ENCODE measurements around the gene DIAPH3.
A peak's percentile ranks its signal among the peaks of the same experiment; 100 is the strongest.

DIAPH3 gene

GRCh38 chr13:59715611-59716010, 448.1 kb downstream of the DIAPH3 start:
- DNase-seq (ENCODE audit: low read depth) = no peak

DNA sequence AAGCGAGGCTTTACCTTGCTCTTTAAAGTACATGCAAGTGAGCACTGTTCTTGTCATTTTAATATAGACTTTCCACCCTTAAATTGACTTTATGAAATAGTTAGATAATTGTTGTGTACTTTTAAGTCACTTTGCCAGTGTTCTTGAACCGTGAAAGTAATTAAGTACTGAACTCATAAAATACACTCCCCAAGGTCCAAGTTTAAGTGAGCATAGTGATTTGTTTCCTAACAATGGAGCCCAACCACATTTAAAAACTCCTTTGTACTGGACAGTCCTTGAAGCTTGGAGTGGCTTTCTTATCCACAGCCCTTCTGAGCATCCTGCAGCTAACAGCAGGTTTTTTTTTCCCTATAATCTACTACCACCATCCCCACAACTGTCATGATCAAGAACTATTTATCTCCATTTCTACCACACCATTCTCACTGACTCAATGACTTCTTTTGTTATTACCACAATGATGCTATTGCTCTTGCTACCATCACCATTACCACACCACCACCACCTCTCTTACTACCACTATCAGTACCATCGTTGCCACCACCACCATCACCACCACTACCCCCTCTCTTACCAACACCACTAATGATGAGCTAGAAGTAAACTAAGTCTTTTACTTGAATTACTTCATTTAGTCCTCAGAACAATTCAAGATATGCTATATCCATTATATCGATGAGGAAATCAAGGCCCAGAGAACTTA, 452.6 kb downstream of the DIAPH3 start:
- DNase-seq (ENCODE audit: low read depth) = peak; percentile 12

DNA sequence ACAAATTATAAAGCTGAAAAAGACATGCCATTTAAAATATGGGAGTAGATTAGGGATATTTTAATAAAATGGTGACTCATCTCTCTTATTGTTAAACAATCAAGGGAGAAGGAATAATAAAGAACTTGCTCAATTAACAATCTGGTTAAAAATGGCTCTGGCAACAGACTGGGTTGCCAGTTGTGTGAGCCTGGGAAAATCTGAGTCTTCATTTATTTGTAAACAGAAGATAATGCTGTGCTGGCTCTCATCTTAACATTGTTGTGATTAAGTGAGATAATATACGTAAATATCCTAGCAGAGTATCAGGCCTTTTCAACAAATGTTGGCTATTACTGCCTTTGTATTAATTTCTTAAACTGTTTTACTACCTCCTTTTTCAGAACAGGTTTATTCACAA, 453.3 kb downstream of the DIAPH3 start:
- no peak for DNase-seq (ENCODE audit: low read depth)

DNA sequence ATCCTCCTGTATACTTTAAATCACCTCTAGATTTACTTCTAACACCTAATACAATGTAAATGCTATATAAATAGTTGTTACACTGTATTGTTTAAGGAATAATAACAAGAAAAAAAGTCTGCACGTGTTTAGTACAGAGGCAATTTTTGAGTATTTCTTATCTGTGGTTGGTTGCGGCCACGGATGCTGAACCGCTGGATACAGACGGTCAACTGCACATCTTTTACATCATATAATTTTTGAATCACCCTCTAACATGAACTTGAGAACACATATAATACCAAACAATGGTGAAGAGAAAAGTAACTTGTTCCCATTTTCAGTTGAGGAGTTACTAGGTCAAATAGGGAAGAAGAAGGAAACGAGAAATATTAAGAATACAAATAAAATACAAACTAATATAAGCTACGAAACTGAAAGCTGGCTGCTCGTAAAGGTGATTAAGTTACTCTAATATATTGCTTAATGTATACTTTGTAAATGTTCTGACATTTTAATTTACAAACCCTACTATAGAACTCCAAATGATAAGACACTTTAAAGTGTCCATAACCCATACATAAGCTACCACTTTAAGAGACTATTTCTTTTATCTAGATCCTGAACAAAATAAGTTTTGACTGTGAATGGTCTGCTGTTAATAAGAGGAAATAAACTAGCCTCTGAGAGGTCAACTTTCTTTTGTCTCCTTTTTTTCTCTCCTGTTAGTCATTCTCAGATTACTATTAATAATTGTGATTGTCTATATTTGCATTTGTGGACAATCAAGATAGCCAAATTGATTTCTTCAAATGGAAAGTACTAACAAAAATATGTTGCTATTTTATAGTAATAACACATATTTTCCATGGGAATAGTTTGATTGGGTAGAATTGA, 457.4 kb downstream of the DIAPH3 start:
- DNase-seq (ENCODE audit: low read depth) = no peak

DNA sequence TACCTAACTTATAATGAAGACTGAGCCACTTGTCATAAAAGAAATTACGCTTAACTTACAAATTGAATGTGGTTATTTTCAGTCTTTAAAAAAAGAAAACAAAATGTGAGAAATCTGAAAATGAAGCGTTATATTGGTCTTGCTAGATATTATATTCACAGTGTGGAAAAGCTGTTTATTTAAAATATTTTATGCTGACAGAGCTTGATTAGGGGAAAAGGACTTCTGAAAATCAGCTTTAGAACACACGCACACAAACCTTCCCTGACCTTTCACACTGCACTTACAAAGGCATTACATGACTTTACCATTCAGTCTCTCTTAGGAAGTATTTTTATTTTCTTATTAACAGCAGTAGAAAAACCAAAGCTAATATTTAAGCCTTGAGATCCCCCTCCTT, 461.5 kb downstream of the DIAPH3 start:
- DNase-seq (ENCODE audit: low read depth) = no peak

GRCh38 chr13:59701261-59701660, 462.5 kb downstream of the DIAPH3 start:
- no peak for DNase-seq (ENCODE audit: low read depth)

GRCh38 chr13:59700281-59700680, 463.4 kb downstream of the DIAPH3 start:
- DNase-seq (ENCODE audit: low read depth) = no peak

GRCh38 chr13:59696271-59696670, 467.5 kb downstream of the DIAPH3 start:
- DNase-seq (ENCODE audit: low read depth) = no peak

DNA sequence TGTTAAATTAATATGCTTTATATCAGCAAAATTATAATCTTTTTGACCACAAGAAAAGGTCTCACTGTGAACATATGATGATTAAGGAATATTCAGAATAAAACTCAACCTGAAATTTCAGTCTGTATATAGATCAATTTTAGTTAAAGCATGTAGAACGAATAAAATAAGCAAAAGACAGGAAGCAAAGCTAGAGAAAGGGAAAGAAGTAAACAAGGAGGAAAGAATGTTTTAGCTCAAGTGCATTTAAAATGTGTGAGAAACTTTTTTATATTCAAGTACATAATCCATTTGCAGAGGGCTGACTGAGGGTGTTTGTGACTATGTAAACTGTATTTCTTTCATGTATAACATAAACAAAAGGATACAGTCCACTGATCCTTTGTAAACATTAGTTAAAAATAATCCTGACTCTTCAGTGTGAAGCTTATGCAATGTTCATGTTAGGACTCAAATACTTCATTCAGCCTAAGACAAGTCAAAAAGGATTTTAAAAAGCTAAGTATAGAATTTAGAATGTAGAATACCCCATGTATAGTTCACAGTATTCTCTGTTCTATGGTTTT, 472.1 kb downstream of the DIAPH3 start:
- no peak for DNase-seq (ENCODE audit: low read depth)

- DNase-seq (ENCODE audit: low read depth) = no peak
Observed at GRCh38 chr13:59690857-59691500, 472.7 kb downstream of the DIAPH3 start.

DNA sequence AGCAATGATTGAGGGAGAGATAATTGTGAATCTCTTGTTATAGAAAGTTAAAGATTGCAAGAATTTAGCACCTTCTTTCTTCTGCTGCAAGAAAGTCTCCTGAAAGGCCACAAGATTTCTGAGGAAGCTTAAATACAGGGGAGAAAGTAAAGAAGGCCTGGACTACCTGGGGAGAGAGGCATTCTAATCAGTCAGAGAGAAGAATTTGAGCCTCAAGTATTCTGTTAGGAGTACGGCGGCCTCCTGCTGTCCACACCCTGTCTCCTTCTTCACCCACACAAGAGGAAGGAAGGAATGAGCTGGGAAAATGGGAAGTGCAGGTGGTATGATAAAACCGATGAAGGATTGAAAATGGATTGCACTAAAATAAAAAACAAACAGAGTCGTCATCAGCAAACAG, 474.7 kb downstream of the DIAPH3 start:
- no peak for DNase-seq (ENCODE audit: low read depth)

DNA sequence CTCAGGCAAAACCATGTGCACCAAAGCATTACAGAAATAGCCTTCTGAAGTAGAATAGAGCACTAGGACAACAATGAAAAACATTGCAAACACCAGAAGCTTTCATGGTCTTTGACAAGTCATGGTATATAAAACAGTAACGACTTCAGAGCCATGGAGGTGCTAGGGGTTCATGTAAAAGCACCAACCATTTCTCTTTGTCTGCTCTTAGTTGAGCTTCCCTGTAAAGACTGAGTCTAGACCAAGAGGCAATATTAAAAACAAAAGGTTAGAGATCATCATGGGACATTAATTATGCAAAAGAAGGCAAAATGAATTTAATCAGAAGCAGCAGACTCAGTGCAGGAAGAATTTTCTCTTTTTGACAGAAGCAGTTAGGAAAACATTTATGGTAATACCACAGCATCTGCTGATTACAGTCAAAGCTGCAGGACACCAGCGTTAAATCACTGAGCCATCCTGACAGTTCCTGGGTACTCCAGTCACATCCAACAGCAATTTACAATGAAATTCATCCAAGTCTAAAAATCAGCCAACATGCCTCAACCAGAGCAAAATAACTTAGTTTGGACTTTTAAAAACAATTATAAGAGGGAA, 476.8 kb downstream of the DIAPH3 start:
- DNase-seq (ENCODE audit: low read depth) = no peak

GRCh38 chr13:59684105-59684504, 479.6 kb downstream of the DIAPH3 start:
- DNase-seq (ENCODE audit: low read depth) = no peak

DNA sequence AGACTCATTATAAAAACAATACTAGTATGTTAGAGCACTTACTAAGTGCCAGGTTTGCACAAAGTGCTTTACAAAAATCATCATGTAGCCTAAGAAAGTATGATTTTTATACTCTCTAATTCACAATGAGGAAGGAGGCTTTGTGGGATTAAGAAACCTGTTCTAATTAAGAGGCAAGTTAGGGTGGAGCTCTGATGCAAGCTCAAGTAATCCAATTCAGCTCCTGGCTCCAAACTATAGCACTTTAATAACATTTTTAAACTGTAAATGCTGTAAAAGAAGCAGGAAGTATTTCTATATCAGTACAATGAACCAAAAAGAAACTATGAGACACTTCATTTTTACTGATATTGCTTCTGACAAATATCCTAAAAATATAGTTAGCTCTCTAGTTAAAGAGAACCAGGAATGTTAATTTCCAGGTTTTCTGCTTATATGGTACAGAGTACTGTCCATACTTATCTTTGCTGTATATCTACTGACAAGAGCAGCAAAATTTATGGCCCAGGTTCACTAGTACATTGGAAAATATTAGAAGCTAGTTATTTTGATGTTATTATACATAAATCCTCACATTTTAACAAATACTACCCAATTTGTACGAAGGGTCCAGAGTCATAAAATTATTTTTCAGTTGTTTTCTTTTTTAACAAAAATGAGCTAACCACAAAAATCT, 482.0 kb downstream of the DIAPH3 start:
- DNase-seq (ENCODE audit: low read depth) = no peak

DNA sequence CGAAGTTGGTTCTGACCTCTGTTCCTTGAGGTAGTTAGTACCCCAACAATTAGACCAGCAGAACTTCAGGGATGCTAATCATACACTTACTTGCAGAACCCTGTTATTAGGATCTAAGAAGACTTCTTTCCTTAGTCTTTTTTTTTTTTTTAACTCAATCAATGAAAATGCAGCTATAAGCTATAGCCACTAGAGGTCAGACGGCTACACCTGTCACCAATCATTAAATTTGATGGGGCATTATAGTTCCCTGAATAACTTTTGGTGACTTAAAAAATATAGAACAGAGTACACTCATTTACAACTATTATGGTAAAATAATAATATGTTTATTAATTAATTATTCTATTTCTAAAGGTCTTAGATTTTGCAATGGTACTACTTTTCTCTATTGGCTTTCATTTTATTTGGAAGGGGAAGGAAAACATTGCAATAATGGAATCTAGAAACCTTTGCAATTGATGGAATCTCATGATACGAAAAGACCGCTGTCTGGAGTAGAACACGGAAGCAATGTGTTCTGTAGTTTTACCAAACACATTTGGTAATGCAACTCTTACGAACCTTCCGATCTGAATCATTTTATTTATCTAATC, 483.2 kb downstream of the DIAPH3 start:
- DNase-seq (ENCODE audit: low read depth) = no peak

GRCh38 chr13:59679254-59679653, 484.5 kb downstream of the DIAPH3 start:
- DNase-seq (ENCODE audit: low read depth) = no peak

GRCh38 chr13:59677966-59678814, 485.5 kb downstream of the DIAPH3 start:
- DNase-seq (ENCODE audit: low read depth) = no peak

DNA sequence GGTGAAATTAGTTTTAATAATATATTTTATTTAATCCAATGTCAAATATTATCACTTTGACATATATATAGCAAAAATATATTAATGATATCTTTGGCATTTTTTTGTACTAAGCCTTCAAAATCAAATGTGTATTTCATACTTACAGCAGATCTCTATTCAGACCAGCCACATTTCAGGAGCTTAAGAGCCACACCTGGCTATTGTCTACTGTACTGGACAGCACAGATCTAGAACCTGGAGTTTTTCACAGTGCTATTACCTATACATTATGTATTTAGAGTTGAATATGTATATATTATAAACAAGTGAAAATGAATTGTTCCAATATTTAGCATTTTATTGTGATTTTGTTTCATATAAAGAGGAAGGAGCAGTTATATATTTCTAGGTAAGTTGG, 486.3 kb downstream of the DIAPH3 start:
- no peak for DNase-seq (ENCODE audit: low read depth)

- no peak for DNase-seq (ENCODE audit: low read depth)
Observed at GRCh38 chr13:59674616-59675015, 489.1 kb downstream of the DIAPH3 start.

- no peak for DNase-seq (ENCODE audit: low read depth)
Observed at GRCh38 chr13:59673286-59673685, 490.4 kb downstream of the DIAPH3 start.
